ENCODE measurements around the gene ATCAY.

The ATCAY gene

DNA sequence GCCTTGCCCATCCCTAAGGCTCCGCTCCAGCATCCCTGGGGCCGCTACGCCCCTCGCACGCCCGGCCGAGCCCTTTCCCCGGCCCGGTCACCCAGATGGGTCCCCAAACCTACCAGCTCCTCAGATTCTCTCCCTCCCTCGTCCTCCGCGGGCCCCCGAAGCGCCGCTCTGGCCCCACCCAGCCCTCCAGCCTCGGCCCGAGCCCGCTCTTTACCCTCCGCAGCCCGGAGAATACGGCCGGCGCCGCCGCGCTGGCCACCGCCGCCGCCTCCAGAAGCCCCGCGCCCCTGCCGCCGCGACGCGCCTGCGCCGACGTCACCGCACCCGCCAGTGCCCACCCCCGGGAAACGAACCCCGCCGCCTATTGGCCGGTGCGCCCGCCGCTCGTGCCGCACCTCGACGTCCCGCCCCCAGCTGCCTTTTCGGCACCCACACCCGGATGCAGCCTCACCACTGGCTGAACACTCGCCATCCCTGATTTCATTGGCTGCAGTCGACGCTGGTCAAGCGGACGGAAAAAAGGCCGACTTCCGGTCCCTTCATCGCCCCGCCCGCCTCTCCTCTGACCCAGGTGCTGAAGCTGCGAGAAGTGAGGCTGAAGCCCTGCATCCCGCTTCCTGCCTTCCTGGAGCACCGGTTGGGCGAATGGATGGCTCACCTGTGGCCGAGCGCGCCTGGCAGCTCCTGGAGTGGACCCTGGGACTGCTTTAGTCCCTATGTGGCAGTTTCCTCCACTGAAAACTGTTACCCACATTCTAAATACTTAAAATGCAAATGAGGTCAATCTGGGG, 90.5 kb downstream of the ATCAY start, which contains the start of gene DAPK3:
TSS of gene DAPK3 (minus strand) at position 292 of the 791 bp plus-strand sequence. CDS start 1,364 bp downstream, outside the sequence.
- peak; percentile 85 for DNase-seq (ENCODE audit: low read depth)

DNA sequence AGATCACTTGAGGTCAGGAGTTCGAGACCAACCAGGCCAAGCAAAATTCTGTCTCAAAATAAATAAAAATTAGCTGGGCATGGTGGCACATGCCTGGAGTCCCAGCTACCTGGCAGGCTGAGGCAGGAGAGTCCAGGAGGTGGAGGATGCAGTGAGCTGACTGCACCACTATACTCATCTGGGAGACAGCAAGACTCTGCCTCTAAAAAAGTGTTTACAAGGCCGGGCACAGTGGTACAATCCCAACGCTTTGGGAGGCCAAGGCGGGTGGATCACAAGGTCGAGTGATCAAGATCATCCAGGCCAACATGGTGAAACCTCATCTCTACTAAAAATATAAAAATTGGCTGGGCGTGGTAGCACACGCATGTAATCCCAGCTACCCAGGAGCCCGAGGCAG, 94.7 kb downstream of the ATCAY start:
- no peak for DNase-seq (ENCODE audit: low read depth)

DNA sequence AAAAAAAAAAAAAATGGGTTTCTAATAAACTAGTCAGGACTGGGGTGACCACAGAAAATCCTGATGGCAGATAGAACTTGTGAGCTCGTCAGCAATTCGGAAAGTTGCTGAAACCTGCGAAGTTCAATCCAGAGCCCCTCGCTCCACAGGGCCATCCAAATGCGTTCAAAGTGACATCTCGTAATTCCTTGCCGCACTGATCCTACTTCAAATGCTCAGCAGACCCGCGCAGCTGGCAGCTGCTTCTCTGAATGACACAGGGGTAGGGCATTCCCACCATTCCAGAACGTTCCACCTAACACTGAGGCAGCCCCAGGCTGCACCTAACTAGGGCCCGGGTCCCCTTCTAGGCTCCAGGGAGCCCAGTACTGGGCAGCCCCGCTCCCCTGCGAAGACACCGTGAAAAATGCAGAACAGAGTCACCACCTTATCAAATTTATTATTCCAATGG, 95.2 kb downstream of the ATCAY start:
- DNase-seq (ENCODE audit: low read depth), result no peak

DNA sequence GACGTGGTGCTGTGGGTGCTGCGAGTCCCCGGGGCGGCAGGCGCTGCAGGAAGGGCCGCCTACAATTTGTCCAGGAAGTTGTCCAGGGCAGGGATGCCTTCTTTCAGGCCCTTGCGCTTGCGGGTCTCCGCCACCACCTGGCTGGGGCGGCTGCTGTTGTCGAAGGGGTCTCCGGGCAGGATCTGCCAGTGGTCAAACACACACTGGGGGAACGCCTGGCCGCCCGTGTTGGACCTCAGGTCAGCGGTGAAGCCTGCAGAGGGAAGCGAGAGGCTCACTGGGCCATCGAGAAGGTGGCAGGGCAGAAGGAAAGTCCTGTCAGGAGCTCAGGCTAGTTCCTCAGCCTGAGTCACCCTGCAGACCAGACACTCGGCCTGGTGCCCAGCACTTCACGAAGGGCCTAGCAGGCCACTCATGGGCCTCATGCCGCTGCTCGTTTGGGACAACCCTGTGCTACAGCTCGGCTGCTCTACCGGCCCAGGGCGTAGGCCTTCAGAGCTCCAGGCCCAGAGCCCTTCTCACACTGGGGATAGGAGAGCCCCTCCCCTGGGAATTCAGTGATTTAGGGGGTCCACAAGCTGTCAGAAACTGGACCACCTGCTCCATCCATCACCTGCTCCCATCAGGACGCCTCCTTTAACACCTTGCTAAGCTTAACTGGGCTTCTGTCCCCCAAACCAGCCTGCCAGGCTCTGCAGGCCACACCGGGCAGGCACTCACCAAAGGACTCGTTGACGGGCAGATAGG, 96.2 kb downstream of the ATCAY start:
- no peak for DNase-seq (ENCODE audit: low read depth)

Data from activated gamma-delta T cell treated with anti-CD3 and anti-CD28 coated beads, Interleukin-2, amount 50 U/mL, for 16 hours (primary cell).